Measurements from ENCODE around the gene UGGT1. TPM values are rescaled to one million over a fixed set of nuclear protein-coding genes. Genes with fewer than 3 reads are reported as not detected.

UGGT1 gene
- total and polyA plus RNA-seq, 3 donors from 2014 or later: 17.5 to 71.6 (median 40.5) TPM

GRCh38 chr2:128214251-128214650 lies 123.3 kb downstream of the UGGT1 start:
- no peaks in the 10 kb centered on the region for H3K27me3 ChIP-seq
- H3K4me1 ChIP-seq: no peaks in the 10 kb centered on the region
- WGBS, 2 donors: 84 to 93% methylated on average over 14 of the region's 14 CpGs
- no peaks in the 10 kb centered on the region for H3K9me3 ChIP-seq
- no peaks in the 10 kb centered on the region for H3K36me3 ChIP-seq (ENCODE audit: low read depth, missing control alignments)
- no peak overlapping the region for H3K27ac ChIP-seq
- no peak overlapping the region for H3K4me3 ChIP-seq
- no peak for TF ChIP-seq POLR2A (IDR thresholded peaks at IDR 0.05)
- TF ChIP-seq, protein P1, sequence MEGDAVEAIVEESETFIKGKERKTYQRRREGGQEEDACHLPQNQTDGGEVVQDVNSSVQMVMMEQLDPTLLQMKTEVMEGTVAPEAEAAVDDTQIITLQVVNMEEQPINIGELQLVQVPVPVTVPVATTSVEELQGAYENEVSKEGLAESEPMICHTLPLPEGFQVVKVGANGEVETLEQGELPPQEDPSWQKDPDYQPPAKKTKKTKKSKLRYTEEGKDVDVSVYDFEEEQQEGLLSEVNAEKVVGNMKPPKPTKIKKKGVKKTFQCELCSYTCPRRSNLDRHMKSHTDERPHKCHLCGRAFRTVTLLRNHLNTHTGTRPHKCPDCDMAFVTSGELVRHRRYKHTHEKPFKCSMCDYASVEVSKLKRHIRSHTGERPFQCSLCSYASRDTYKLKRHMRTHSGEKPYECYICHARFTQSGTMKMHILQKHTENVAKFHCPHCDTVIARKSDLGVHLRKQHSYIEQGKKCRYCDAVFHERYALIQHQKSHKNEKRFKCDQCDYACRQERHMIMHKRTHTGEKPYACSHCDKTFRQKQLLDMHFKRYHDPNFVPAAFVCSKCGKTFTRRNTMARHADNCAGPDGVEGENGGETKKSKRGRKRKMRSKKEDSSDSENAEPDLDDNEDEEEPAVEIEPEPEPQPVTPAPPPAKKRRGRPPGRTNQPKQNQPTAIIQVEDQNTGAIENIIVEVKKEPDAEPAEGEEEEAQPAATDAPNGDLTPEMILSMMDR (IDR thresholded peaks at IDR 0.05): no peak
- DNase-seq: no peak
- intact Hi-C loops (cut with DNase I; ENCODE audit: low total_unique reads): no loop called here

- H3K36me3 ChIP-seq (ENCODE audit: low read depth, missing control alignments): no peaks in the 10 kb centered on the region
- no peak overlapping the region for H3K27ac ChIP-seq
- no peaks in the 10 kb centered on the region for H3K9me3 ChIP-seq
- 69 to 80% methylated on average over 14 of the region's 14 CpGs for WGBS, 2 donors
- TF ChIP-seq, protein P1 (IDR thresholded peaks at IDR 0.05): no peak
- TF ChIP-seq POLR2A (IDR thresholded peaks at IDR 0.05): no peak
- H3K4me3 ChIP-seq: no peak overlapping the region
- no peak for DNase-seq
- H3K27me3 ChIP-seq: no peaks in the 10 kb centered on the region
- intact Hi-C loops (cut with DNase I; ENCODE audit: low total_unique reads): no loop called here
- no peaks in the 10 kb centered on the region for H3K4me1 ChIP-seq
Measured at GRCh38 chr2:128214866-128215460, 124.0 kb downstream of the UGGT1 start.

DNA sequence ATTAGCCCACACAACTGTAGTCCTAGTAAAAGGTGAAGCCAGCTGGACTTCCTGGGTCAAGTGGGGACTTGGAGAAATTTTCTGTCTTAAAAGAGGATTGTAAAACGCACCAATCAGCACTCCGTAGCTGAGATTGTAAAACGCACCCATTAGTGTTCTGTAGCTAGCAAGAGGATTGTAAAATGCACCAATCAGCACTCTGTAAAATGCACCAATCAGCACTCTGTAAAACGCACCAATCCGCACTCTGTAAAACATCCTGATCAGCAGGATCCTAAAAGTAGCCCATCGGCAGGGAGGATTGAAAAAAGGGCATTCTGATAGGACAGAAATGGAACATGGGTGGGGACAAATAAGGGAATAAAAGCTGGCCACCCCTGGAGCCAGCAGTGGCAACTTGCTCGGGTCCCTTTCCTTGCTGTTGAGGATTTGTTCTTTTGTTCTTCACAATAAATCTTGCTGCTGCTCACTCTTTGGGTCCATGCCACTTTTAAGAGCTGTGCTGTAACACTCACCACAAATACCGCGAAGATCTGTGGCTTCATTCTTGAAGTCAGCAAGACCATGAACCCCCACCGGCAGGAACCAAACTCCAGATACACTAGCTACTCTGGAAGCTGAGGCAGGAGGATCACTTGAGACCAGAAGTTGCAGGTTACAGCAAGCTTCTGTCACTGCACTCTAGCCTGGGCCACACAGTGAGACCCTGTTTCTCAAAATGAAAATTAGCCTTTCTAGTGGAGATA lies 125.1 kb downstream of the UGGT1 start:
- DNase-seq: no peak
- Histone ChIP-seq H3K27ac (no peak overlapping the region), H3K4me1 (no peaks in the 10 kb centered on the region), H3K27me3 (no peaks in the 10 kb centered on the region), H3K36me3 (ENCODE audit: low read depth, missing control alignments) (no peaks in the 10 kb centered on the region), H3K4me3 (no peak overlapping the region), H3K9me3 (no peaks in the 10 kb centered on the region)
- 76 to 79% methylated on average over 10 of the region's 10 CpGs for WGBS, 2 donors
- intact Hi-C loops (cut with DNase I; ENCODE audit: low total_unique reads): no loop called here
- TF ChIP-seq POLR2A (IDR thresholded peaks at IDR 0.05): no peak
- TF ChIP-seq, protein P1 (IDR thresholded peaks at IDR 0.05): no peak

DNA sequence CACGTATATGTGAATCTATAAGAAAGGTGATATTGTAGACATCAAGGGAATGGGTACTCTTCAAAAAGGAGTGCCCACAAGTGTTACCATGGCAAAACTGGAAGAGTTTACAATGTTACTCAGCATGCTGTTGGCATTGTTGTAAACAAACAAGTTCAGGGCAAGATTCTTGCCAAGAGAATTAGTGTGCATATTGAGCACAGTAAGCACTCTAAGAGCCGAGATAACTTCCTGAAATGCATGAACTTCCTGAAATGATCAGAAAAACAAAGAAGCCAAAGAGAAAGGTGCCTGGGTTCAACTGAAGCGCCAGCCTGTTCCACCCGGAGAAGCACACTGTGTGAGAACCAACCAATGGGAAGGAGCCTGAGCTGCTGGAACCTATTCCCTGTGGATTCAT lies 126.7 kb downstream of the UGGT1 start:
- Histone ChIP-seq H3K36me3 (ENCODE audit: low read depth, missing control alignments) (no peaks in the 10 kb centered on the region), H3K9me3 (no peaks in the 10 kb centered on the region), H3K27me3 (no peaks in the 10 kb centered on the region), H3K27ac (no peak overlapping the region), H3K4me1 (no peaks in the 10 kb centered on the region), H3K4me3 (no peak overlapping the region)
- no peak for DNase-seq
- intact Hi-C loops (cut with DNase I; ENCODE audit: low total_unique reads): no loop called here
- TF ChIP-seq, protein P1 (IDR thresholded peaks at IDR 0.05): no peak
- TF ChIP-seq POLR2A (IDR thresholded peaks at IDR 0.05): no peak
- WGBS, 2 donors: 56 to 62% methylated on average over 4 of the region's 4 CpGs

Data from testis (tissue), 3 donors.